Muscle of arm (tissue), 14 donors: Measurements from ENCODE around the gene TOX2. TPM values are rescaled to one million over a fixed set of nuclear protein-coding genes. Genes with fewer than 3 reads are reported as not detected.

ENCODE experiments used
- DNase-seq: peaks from one replicate; pipeline ENCODE4 v3.0.0-alpha.2; 2013
- long read RNA-seq, 11 donors: transcript quantifications; one replicate each; lab custom pipeline, GENCODE V29; 2026
- polyA plus RNA-seq, 12 donors: library from polyadenylated mRNA; unstranded; fragments of 120-200 nt; gene quantifications; one replicate each; pipeline ENCODE4 v1.2.1, GENCODE V29; 2013; ENCODE audit not compliant: insufficient read length in 12 of 12

TOX2 gene
- polyA plus RNA-seq: 1 to 10 TPM in 11 of 12 donors, not detected in 1; 1.7 to 9.8 (median 3.3) TPM
- long read RNA-seq, donor 1, partial matches to known transcripts: 0 of 1 reads
- long read RNA-seq, donor 1, other reads (novel, unspliced or antisense): 0 of 1 reads
- long read RNA-seq, donor 2: 0 reads
- long read RNA-seq, donor 3: 0 reads
- long read RNA-seq, donor 4: 0 reads
- long read RNA-seq, donor 5: 0 reads
- long read RNA-seq, donor 6, partial matches to known transcripts: 8 of 8 reads
- long read RNA-seq, donor 6, other reads (novel, unspliced or antisense): 0 of 8 reads
- long read RNA-seq, donor 7: 0 reads
- long read RNA-seq, donor 8, partial matches to known transcripts: 0 of 1 reads
- long read RNA-seq, donor 8, other reads (novel, unspliced or antisense): 0 of 1 reads
- long read RNA-seq, donor 9, partial matches to known transcripts: 0 of 1 reads
- long read RNA-seq, donor 9, other reads (novel, unspliced or antisense): 0 of 1 reads
- long read RNA-seq, donor 10: 0 reads
- long read RNA-seq, donor 11: 0 reads

GRCh38 chr20:43914311-43915210 lies at the start of gene TOX2:
TSS of gene TOX2 (plus strand) at chr20:43914852. CDS start at chr20:43914892, 40 bp downstream.
- no peak for DNase-seq

- DNase-seq: no peak
These were observed 46.6 kb upstream of the TOX2 start for GRCh38 chr20:43868091-43868490.

- no peak for DNase-seq
These were observed 44.2 kb upstream of the TOX2 start for GRCh38 chr20:43870484-43870883.

- peak; percentile 51 for DNase-seq
These were observed 35.9 kb upstream of the TOX2 start for GRCh38 chr20:43878776-43879175.

- no peak for DNase-seq
These were observed 20.7 kb upstream of the TOX2 start for GRCh38 chr20:43893930-43894329.

GRCh38 chr20:43894491-43894890 lies 20.2 kb upstream of the TOX2 start:
- no peak for DNase-seq

- DNase-seq: no peak
These were observed 19.4 kb upstream of the TOX2 start for GRCh38 chr20:43895235-43895634.

- no peak for DNase-seq
These were observed 15.2 kb upstream of the TOX2 start for GRCh38 chr20:43899274-43900120.

- peak; percentile 53 for DNase-seq
These were observed 14.6 kb upstream of the TOX2 start for GRCh38 chr20:43900121-43900466.

GRCh38 chr20:43900496-43900895 lies 14.2 kb upstream of the TOX2 start:
- DNase-seq: peak; percentile 80

- DNase-seq: no peak
These were observed 13.4 kb upstream of the TOX2 start for GRCh38 chr20:43901296-43901695.

GRCh38 chr20:43903953-43904826 lies 10.5 kb upstream of the TOX2 start:
- DNase-seq: no peak

GRCh38 chr20:43904827-43905177 lies 9.8 kb upstream of the TOX2 start:
- no peak for DNase-seq

GRCh38 chr20:43906505-43907034 lies 8.1 kb upstream of the TOX2 start:
- no peak for DNase-seq

GRCh38 chr20:43909211-43909610 lies 5.4 kb upstream of the TOX2 start:
- DNase-seq: no peak

GRCh38 chr20:43909720-43910119 lies 4.9 kb upstream of the TOX2 start:
- DNase-seq: no peak

- DNase-seq: no peak
These were observed 4.1 kb upstream of the TOX2 start for GRCh38 chr20:43910564-43910963.

GRCh38 chr20:43911066-43911465 lies 3.6 kb upstream of the TOX2 start:
- no peak for DNase-seq

GRCh38 chr20:43913291-43914025 lies 1.2 kb upstream of the TOX2 start:
- DNase-seq: no peak
